NT2/D1 (cell line): ENCODE results near the gene ATP11C.

Experiments used
- SUZ12 ChIP-seq: IDR thresholded peaks from 2 replicates; pipeline ENCODE4 v1.6.1; 2011; ENCODE audit not compliant: insufficient read length, insufficient read depth; ENCODE audit errors: extremely low read depth
- YY1 ChIP-seq: IDR thresholded peaks from 2 replicates; pipeline ENCODE4 v1.6.1; 2011; ENCODE audit not compliant: insufficient read length, insufficient read depth
- ZNF274 ChIP-seq: IDR thresholded peaks from 2 replicates; pipeline ENCODE4 v1.6.1; 2011; ENCODE audit warnings: mild to moderate bottlenecking, low read depth, low read length

DNA sequence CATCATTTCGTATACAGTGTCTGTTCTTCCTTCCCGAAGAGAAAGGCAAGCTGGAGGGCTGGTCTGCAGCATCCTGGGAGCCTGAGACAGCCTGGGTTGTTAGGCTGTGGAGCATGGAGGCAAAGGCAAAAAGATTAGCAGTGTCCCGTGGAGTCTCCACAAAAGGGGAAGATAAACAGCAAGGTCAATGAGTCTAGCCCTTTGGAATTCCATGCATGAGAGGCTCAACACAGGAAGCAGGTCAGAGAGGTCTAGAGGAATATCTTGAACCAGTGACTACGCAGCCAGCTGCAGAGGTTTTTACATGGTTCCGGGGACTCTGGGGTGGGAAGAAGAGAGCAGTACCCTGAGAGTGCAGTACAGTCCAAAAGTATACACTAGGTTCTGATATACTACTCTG lies 212.7 kb downstream of the ATP11C start:
- TF ChIP-seq ZNF274: no peak
- no peak for TF ChIP-seq YY1
- no peak for TF ChIP-seq SUZ12
